CD14-positive monocyte (primary cell): ENCODE data around the gene ACSM4. TPM values are rescaled to one million over a fixed set of nuclear protein-coding genes. Genes with fewer than 3 reads are reported as not detected.

Source experiments
- DNase-seq, 3 donors: peaks; one replicate each; pipeline ENCODE4 v3.0.0-alpha.2; 2011 to 2022
- H2AFZ ChIP-seq: 2 replicates; pipeline ENCODE4 v1.6.0; 2012; ENCODE audit warnings: mild to moderate bottlenecking, low read depth, low read length, inconsistent platforms; ENCODE audit not compliant: insufficient read depth, poor library complexity, severe bottlenecking
- H3K27ac ChIP-seq, 2 donors: 1 replicate in 1 of 2; 2 replicates in 1 of 2; pipeline ENCODE4 v1.5.1; 2012 to 2013; ENCODE audit warnings: low read length in 2 of 2, control low read depth in 1 of 2, inconsistent platforms in 1 of 2, low read depth in 1 of 2, mild to moderate bottlenecking in 1 of 2
- H3K27me3 ChIP-seq, 2 donors: one replicate each; pipeline versions ENCODE4 v1.6.0 to v1.6.1; 2011 to 2013; ENCODE audit warnings: low read length in 2 of 2; ENCODE audit not compliant: control insufficient read depth in 2 of 2, insufficient read depth in 2 of 2
- H3K36me3 ChIP-seq, 2 donors: replicated peaks in 1 of 2; 1 replicate in 1 of 2; 2 replicates in 1 of 2; pipeline versions ENCODE4 v1.5.1 to v1.6.1; 2012 to 2013; ENCODE audit warnings: low read length in 2 of 2, control low read depth in 1 of 2, inconsistent platforms in 1 of 2, mild to moderate bottlenecking in 1 of 2; ENCODE audit not compliant: insufficient read depth in 2 of 2, control insufficient read depth in 1 of 2
- H3K4me1 ChIP-seq, 2 donors: 1 replicate in 1 of 2; 2 replicates in 1 of 2; pipeline versions ENCODE4 v1.5.1 to v1.6.1; 2012 to 2013; ENCODE audit warnings: low read length in 2 of 2, control low read depth in 1 of 2, inconsistent platforms in 1 of 2, mild to moderate bottlenecking in 1 of 2, moderate library complexity in 1 of 2; ENCODE audit not compliant: insufficient read depth in 2 of 2, control insufficient read depth in 1 of 2
- H3K4me2 ChIP-seq: replicated peaks from 2 replicates; pipeline ENCODE3; 2012; ENCODE audit warnings: low read length, moderate library complexity, mild to moderate bottlenecking; ENCODE audit not compliant: poor library complexity, severe bottlenecking; ENCODE audit errors: extremely low read depth
- H3K4me3 ChIP-seq, 3 experiments: fragments of 200-600 bp in 1 of 3; sonication (generic) in 1 of 3; replicated peaks in 1 of 3; 1 replicate in 2 of 3; 2 replicates in 1 of 3; pipeline ENCODE4 v1.5.1; 2011 to 2013; ENCODE audit warnings: low read length in 3 of 3, mild to moderate bottlenecking in 3 of 3, control low read depth in 2 of 3, low read depth in 2 of 3, inconsistent platforms in 1 of 3, moderate library complexity in 1 of 3
- H3K79me2 ChIP-seq: 2 replicates; pipeline ENCODE4 v1.6.0; 2012; ENCODE audit warnings: mild to moderate bottlenecking, control low read depth, inconsistent platforms, low read length, moderate library complexity; ENCODE audit not compliant: insufficient read depth
- H3K9ac ChIP-seq: 2 replicates; pipeline ENCODE4 v1.6.0; 2017; ENCODE audit warnings: low read length, mild to moderate bottlenecking; ENCODE audit not compliant: insufficient read depth, poor library complexity, severe bottlenecking
- H3K9me3 ChIP-seq, 2 donors: replicated peaks in 1 of 2; 1 replicate in 1 of 2; 2 replicates in 1 of 2; pipeline versions ENCODE4 v1.5.1 to v1.6.1; 2012 to 2013; ENCODE audit warnings: low read length in 2 of 2, control low read depth in 1 of 2; ENCODE audit not compliant: control insufficient read depth in 1 of 2, insufficient read depth in 1 of 2
- H4K20me1 ChIP-seq: 2 replicates; pipeline ENCODE4 v1.6.0; 2012; ENCODE audit warnings: mild to moderate bottlenecking, low read length, control low read depth, moderate library complexity; ENCODE audit not compliant: insufficient read depth
- H3K27ac Mint-ChIP-seq, 7 donors: one replicate each; pipeline ENCODE4 v1.8.0; 2020; ENCODE audit warnings: mild to moderate bottlenecking in 7 of 7, mixed read lengths in 7 of 7, moderate library complexity in 6 of 7, inconsistent platforms in 2 of 7
- H3K27me3 Mint-ChIP-seq, 3 donors: one replicate each; pipeline ENCODE4 v1.8.0; 2021 to 2022; ENCODE audit warnings: low read depth in 3 of 3, mild to moderate bottlenecking in 3 of 3, mixed read lengths in 3 of 3, moderate library complexity in 3 of 3, inconsistent platforms in 1 of 3
- H3K36me3 Mint-ChIP-seq, 2 donors: one replicate each; pipeline ENCODE4 v1.8.0; 2020; ENCODE audit warnings: mixed read lengths in 2 of 2, inconsistent platforms in 1 of 2, mild to moderate bottlenecking in 1 of 2
- H3K4me1 Mint-ChIP-seq: one replicate; pipeline ENCODE4 v1.8.0; 2020; ENCODE audit warnings: mild to moderate bottlenecking, mixed read lengths
- H3K4me3 Mint-ChIP-seq, 2 donors: one replicate each; pipeline ENCODE4 v1.8.0; 2020; ENCODE audit warnings: mild to moderate bottlenecking in 2 of 2, mixed read lengths in 2 of 2, moderate library complexity in 1 of 2
- H3K9me3 Mint-ChIP-seq, 7 donors: one replicate each; pipeline ENCODE4 v1.8.0; 2020 to 2022; ENCODE audit warnings: mixed read lengths in 7 of 7, mild to moderate bottlenecking in 6 of 7, moderate library complexity in 6 of 7, inconsistent platforms in 2 of 7
- WGBS: methylation state at CpG from one replicate; pipeline ENCODE4 v1.1.5; 2013; ENCODE audit warnings: missing lambda C conversion rate; ENCODE audit not compliant: insufficient coverage; 5-methylcytosine and 5-hydroxymethylcytosine counted together
- intact Hi-C, 2 donors: fragments of 100-400 bp; cut with micrococcal nuclease; formaldehyde crosslinking; loops; one replicate each; pipeline versions ENCODE4 v1.15.0 to v1.15.1; 2023
- polyA minus RNA-seq: library from RNA; depleted of rRNA, polyadenylated mRNA; stranded (reverse); fragments of >200 nt; gene quantifications from 2 replicates; pipeline ENCODE4 v1.2.3, GENCODE V29; 2012
- polyA plus RNA-seq, 3 donors: library from polyadenylated mRNA; depleted of rRNA in 1 of 3; unstranded in 2 of 3; stranded (reverse) in 1 of 3; fragments of 300-500 nt in 2 of 3; fragments of >200 nt in 1 of 3; fragmentation: Illumina TruSeq in 2 of 3; gene quantifications; 1 replicate in 2 of 3; 2 replicates in 1 of 3; pipeline ENCODE4 v1.2.3, GENCODE V29; 2012 to 2021
- total RNA-seq, 12 experiments: library from RNA in 1 of 12; stranded (reverse) in 1 of 12; fragments of 120-200 nt in 1 of 12; gene quantifications; one replicate each; pipeline ENCODE4 v1.2.4 and lab custom pipeline; 2013 to 2026; ENCODE audit warnings: mixed read lengths in 6 of 12, inconsistent platforms in 1 of 12
- TF ChIP-seq, protein P1 (sequence below): fragments of 200-600 bp; IDR thresholded peaks from one replicate; pipeline ENCODE4 v1.8.0; 2022; ENCODE audit warnings: antibody characterized with exemption, mild to moderate bottlenecking

Gene ACSM4, protein sequence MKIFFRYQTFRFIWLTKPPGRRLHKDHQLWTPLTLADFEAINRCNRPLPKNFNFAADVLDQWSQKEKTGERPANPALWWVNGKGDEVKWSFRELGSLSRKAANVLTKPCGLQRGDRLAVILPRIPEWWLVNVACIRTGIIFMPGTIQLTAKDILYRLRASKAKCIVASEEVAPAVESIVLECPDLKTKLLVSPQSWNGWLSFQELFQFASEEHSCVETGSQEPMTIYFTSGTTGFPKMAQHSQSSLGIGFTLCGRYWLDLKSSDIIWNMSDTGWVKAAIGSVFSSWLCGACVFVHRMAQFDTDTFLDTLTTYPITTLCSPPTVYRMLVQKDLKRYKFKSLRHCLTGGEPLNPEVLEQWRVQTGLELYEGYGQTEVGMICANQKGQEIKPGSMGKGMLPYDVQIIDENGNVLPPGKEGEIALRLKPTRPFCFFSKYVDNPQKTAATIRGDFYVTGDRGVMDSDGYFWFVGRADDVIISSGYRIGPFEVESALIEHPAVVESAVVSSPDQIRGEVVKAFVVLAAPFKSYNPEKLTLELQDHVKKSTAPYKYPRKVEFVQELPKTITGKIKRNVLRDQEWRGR
- not detected for total RNA-seq (2013)
- polyA plus RNA-seq (not detected), polyA minus RNA-seq (not detected in 2 replicates), total RNA-seq (lab: John Stamatoyannopoulos, UW) (0 to 2.0 (median 0) reads per million in 11 experiments)

DNA sequence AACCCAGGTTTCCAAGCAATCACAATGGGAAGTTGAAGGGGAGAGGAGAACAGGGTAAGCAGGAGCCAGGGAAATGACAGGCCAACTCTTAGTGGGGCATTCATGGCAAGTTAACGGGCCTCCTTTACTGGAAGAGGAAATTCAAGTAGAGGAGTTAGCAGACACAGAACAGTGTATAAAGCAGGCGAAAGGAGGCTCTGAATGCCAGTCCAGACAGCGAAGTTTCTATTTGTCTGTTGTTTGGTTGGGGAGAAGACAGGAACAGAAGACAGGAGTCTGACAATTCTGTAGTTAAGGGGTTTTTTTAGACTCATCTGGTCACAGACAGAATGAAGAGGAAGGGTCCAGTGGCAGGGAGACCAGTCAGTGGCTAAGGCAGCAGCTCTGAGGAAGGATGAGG, at the start of gene ACSM4:
Gene ACSM4, plus strand, starts transcription at position 301 of the 400 bp plus-strand sequence. CDS start 260 bp downstream, outside the sequence.
- H2AFZ ChIP-seq = no peak within 1 kb of the TSS

DNA sequence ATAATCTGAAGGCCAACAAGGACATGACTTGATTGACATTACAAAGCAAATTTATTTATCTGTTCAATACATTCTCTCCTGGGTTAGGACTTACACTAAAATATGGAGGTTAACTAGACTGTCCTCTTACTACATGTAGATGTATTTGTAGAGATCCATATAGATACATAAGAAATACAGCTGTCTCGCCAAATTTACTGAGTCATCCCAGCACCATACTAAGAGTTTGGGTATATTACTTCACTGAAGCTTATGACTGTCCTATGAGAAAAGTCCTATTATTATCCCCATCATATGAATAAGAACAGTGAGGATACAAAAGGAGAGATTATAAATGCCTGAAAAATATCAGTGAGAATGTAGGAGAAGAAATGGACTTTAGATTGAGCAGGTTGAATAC, 44.8 kb upstream of the ACSM4 start:
- H3K9me3 ChIP-seq = no peaks in the 10 kb centered on the region
- no peak overlapping the region for H2AFZ ChIP-seq
- no peak overlapping the region for H3K27ac Mint-ChIP-seq
- no peaks in the 10 kb centered on the region for H3K4me1 ChIP-seq
- no peaks in the 10 kb centered on the region for H4K20me1 ChIP-seq
- DNase-seq = no peak
- TF ChIP-seq, protein P1, sequence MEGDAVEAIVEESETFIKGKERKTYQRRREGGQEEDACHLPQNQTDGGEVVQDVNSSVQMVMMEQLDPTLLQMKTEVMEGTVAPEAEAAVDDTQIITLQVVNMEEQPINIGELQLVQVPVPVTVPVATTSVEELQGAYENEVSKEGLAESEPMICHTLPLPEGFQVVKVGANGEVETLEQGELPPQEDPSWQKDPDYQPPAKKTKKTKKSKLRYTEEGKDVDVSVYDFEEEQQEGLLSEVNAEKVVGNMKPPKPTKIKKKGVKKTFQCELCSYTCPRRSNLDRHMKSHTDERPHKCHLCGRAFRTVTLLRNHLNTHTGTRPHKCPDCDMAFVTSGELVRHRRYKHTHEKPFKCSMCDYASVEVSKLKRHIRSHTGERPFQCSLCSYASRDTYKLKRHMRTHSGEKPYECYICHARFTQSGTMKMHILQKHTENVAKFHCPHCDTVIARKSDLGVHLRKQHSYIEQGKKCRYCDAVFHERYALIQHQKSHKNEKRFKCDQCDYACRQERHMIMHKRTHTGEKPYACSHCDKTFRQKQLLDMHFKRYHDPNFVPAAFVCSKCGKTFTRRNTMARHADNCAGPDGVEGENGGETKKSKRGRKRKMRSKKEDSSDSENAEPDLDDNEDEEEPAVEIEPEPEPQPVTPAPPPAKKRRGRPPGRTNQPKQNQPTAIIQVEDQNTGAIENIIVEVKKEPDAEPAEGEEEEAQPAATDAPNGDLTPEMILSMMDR = no peak
- no peaks in the 10 kb centered on the region for H3K27me3 ChIP-seq
- H3K79me2 ChIP-seq = no peaks in the 10 kb centered on the region
- no peak overlapping the region for H3K4me3 ChIP-seq
- no peaks in the 10 kb centered on the region for H3K36me3 ChIP-seq
- intact Hi-C loops = no loop called here
- no peak overlapping the region for H3K4me2 ChIP-seq
- peaks cover 0 to 10% (median 5%) of the 10 kb centered on the region in 7 donors for H3K9me3 Mint-ChIP-seq
- H3K36me3 Mint-ChIP-seq = no peaks in the 10 kb centered on the region
- no peak overlapping the region for H3K27ac ChIP-seq
- peaks cover 2% of the 10 kb centered on the region for H3K4me1 Mint-ChIP-seq
- peaks cover 0 to 1% (median 0%) of the 10 kb centered on the region in 3 donors for H3K27me3 Mint-ChIP-seq
- no CpG with 5 or more reads among the region's 1 CpG for WGBS
- H3K9ac ChIP-seq = no peak overlapping the region
- no peak overlapping the region for H3K4me3 Mint-ChIP-seq

More for the DNA sequence above, at the start of gene ACSM4:
- Mint-ChIP-seq H3K4me1 (peaks cover 4% of the 10 kb centered on the region), H3K27ac (no peak within 1 kb of the TSS), H3K4me3 (no peak within 1 kb of the TSS), H3K27me3 (peaks cover 0 to 6% (median 0%) of the 10 kb centered on the region in 3 donors), H3K9me3 (no peaks in the 10 kb centered on the region), H3K36me3 (no peaks in the 10 kb centered on the region)
- no peaks in the 10 kb centered on the region for H3K79me2 ChIP-seq
- intact Hi-C loops = no loop called here
- no peak within 1 kb of the TSS for H3K9ac ChIP-seq
- WGBS = 98% methylated on average over 3 of the region's 3 CpGs
- no peak within 1 kb of the TSS for H3K27ac ChIP-seq
- H3K9me3 ChIP-seq = no peaks in the 10 kb centered on the region
- no peak within 1 kb of the TSS for H3K4me2 ChIP-seq
- H3K27me3 ChIP-seq = no peaks in the 10 kb centered on the region
- H4K20me1 ChIP-seq = no peaks in the 10 kb centered on the region
- H3K4me3 ChIP-seq = no peak within 1 kb of the TSS
- H3K36me3 ChIP-seq = no peaks in the 10 kb centered on the region
- no peak for DNase-seq
- TF ChIP-seq, protein P1 = no peak
- H3K4me1 ChIP-seq = no peaks in the 10 kb centered on the region
